Endothelial cell (in vitro differentiated cells): Measurements from ENCODE around the gene GPR39. TPM values are rescaled to one million over a fixed set of nuclear protein-coding genes. Genes with fewer than 3 reads are reported as not detected.
"Not testable (repeated sequence)": the region's sequence is repeated elsewhere in the genome, so short reads cannot be mapped to it uniquely, and the experiment has no call there.

Experiments
- DNase-seq: peaks from one replicate; pipeline ENCODE4 v3.0.0; 2021; ENCODE audit warnings: low spot score
- H3K27ac Mint-ChIP-seq: one replicate; pipeline ENCODE4 v1.8.0; 2021; ENCODE audit warnings: mixed read lengths, inconsistent platforms; ENCODE audit not compliant: unreplicated experiment
- H3K27me3 Mint-ChIP-seq: one replicate; pipeline ENCODE4 v1.8.0; 2021; ENCODE audit warnings: mild to moderate bottlenecking, moderate library complexity, mixed read lengths, inconsistent platforms; ENCODE audit not compliant: unreplicated experiment
- H3K36me3 Mint-ChIP-seq: one replicate; pipeline ENCODE4 v1.8.0; 2021; ENCODE audit warnings: mild to moderate bottlenecking, low read depth, mixed read lengths, inconsistent platforms; ENCODE audit not compliant: unreplicated experiment
- H3K4me1 Mint-ChIP-seq: one replicate; pipeline ENCODE4 v1.8.0; 2021; ENCODE audit warnings: mild to moderate bottlenecking, mixed read lengths, inconsistent platforms; ENCODE audit not compliant: unreplicated experiment
- H3K4me3 Mint-ChIP-seq: one replicate; pipeline ENCODE4 v1.8.0; 2021; ENCODE audit warnings: mild to moderate bottlenecking, mixed read lengths, inconsistent platforms; ENCODE audit not compliant: unreplicated experiment
- H3K9me3 Mint-ChIP-seq: one replicate; pipeline ENCODE4 v1.8.0; 2021; ENCODE audit warnings: mixed read lengths, inconsistent platforms; ENCODE audit not compliant: unreplicated experiment
- total RNA-seq: library from RNA; stranded (reverse); fragmentation: NEBNext Ultra II Directional; extraction: Animal tissue kit (Norgen Biotek cat#: 25700); gene quantifications from one replicate; pipeline ENCODE4 v1.2.1, GENCODE V29; 2021; ENCODE audit not compliant: unreplicated experiment
- TF ChIP-seq, protein P1 (sequence below): fragments of 200-600 bp; sonication (generic); IDR thresholded peaks from one replicate; pipeline ENCODE4 v1.5.0; 2021; ENCODE audit warnings: antibody characterized with exemption; ENCODE audit not compliant: unreplicated experiment

GPR39 gene
- total RNA-seq, 1 donor from 2014 or later = 0.62 TPM

DNA sequence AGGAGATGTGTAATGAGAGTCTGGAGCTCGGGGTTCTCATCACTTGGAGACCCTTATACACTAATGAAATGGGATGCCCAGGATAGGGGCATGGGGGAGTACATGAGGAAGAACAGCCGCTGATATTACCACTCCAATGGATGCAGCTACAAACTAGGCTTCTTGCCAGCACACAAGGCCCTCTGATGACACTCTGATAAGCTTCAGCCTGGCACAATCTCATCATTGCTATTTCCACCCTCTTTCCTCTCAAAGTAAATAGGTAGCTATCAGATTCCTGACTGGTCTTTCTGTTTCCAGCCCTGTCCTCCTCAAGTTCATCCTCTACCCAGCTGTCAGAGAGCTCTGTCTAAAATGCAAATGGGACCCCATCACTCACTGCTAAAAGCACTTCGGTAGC, 103.0 kb downstream of the GPR39 start:
- DNase-seq = no peak
- TF ChIP-seq, protein P1, sequence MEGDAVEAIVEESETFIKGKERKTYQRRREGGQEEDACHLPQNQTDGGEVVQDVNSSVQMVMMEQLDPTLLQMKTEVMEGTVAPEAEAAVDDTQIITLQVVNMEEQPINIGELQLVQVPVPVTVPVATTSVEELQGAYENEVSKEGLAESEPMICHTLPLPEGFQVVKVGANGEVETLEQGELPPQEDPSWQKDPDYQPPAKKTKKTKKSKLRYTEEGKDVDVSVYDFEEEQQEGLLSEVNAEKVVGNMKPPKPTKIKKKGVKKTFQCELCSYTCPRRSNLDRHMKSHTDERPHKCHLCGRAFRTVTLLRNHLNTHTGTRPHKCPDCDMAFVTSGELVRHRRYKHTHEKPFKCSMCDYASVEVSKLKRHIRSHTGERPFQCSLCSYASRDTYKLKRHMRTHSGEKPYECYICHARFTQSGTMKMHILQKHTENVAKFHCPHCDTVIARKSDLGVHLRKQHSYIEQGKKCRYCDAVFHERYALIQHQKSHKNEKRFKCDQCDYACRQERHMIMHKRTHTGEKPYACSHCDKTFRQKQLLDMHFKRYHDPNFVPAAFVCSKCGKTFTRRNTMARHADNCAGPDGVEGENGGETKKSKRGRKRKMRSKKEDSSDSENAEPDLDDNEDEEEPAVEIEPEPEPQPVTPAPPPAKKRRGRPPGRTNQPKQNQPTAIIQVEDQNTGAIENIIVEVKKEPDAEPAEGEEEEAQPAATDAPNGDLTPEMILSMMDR = no peak
- H3K4me1 Mint-ChIP-seq = no peaks in the 10 kb centered on the region
- H3K27me3 Mint-ChIP-seq = peaks cover 2% of the 10 kb centered on the region
- no peaks in the 10 kb centered on the region for H3K36me3 Mint-ChIP-seq
- H3K4me3 Mint-ChIP-seq = no peak overlapping the region
- no peaks in the 10 kb centered on the region for H3K9me3 Mint-ChIP-seq
- no peak overlapping the region for H3K27ac Mint-ChIP-seq

DNA sequence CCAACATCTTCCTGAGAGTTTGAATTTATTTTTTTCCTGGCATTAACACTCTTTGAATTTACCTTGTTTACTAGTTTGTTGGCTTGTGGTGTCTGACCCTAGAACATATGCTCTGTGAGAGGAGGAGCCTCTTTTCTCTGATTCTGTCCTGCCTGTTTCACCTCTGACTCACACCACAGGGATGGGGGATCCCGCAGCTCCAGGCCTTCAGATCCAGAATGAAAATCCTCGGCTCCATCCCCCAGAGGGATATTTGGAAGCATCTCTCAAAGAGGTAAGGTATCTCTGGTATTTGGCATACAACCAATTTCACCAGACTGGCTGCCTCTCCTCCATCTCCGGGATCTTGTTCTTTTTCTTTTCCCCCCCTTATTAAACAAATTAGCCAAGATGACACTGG, 104.7 kb downstream of the GPR39 start:
- Mint-ChIP-seq H3K4me1 (no peaks in the 10 kb centered on the region), H3K4me3 (no peak overlapping the region), H3K27ac (no peak overlapping the region), H3K27me3 (peaks cover 2% of the 10 kb centered on the region), H3K9me3 (no peaks in the 10 kb centered on the region), H3K36me3 (no peaks in the 10 kb centered on the region)
- DNase-seq = no peak
- TF ChIP-seq, protein P1 = no peak

DNA sequence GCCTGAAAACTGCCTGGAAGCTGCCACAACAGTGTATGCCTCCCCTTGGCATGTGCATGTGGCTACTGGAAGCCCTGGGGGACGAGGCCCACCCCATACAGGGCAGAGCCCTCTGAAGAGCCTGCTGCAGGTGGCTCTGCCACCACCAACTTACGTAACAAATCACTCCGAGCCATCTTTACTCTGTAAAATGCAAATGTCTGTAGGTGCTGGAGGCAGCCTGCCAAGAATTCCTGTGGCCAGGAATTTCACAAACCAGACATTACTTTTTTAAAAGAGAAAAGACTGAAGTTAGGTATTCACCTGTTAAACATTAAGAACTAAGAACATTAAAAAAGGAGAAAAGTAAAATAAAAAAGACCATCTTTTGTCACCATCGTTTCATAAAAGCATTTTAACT, 106.3 kb downstream of the GPR39 start:
- Mint-ChIP-seq H3K9me3 (no peaks in the 10 kb centered on the region), H3K36me3 (no peaks in the 10 kb centered on the region), H3K27ac (no peak overlapping the region), H3K4me3 (no peak overlapping the region), H3K27me3 (peaks cover 2% of the 10 kb centered on the region), H3K4me1 (no peaks in the 10 kb centered on the region)
- DNase-seq = no peak
- TF ChIP-seq, protein P1 = no peak

DNA sequence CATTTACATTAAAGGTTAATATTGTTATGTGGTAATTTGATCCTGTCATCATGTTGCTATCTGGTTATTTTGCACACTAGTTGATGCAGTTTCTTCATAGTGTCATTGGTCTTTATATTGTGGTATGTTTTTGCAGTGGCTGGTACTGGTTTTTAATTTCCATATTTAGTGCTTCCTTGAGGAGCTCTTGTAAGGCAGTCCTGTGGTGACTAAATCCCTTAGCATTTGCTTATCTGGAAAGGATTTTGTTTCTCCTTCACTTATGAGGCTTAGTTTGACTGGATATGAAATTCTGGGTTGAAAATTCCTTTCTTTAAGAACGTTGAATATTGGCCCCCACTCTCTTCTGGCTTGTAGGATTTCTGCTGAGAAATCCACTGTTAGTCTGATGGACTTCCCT, 120.5 kb downstream of the GPR39 start:
- H3K36me3 Mint-ChIP-seq, H3K9me3 Mint-ChIP-seq, H3K27me3 Mint-ChIP-seq, H3K27ac Mint-ChIP-seq, H3K4me3 Mint-ChIP-seq, DNase-seq, H3K4me1 Mint-ChIP-seq: not testable (repeated sequence)

DNA sequence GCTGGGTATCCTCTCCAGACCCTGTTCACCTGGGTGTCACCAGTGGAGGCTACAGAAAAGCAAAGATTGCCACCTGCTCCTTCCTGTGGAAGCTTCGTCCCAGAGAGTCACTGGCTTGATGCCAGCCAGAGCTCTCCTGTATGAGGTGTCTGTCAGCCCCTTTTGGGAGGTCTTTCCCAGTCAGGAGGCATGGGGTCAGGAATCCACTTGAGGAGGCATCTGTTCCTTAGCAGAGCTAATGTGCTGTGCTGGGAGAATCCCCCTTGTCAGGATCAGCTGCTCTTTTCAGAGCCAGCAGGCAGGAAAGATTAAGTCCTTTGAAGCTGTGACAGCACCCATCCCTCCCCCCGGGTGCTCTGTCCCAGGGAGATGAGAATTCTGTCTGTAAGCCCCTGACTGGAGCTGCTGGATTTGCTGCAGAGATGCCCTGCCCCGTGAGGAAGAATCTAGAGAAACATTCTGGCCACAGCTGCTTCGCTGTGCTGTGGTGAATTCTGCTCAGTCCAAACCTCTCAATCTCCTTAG, 121.8 kb downstream of the GPR39 start:
- Mint-ChIP-seq H3K27me3 (peaks cover 4% of the 10 kb centered on the region), H3K9me3 (peaks cover under 1% of the 10 kb centered on the region), H3K36me3 (peaks cover 7% of the 10 kb centered on the region), H3K27ac (no peak overlapping the region), H3K4me3 (no peak overlapping the region), H3K4me1 (no peaks in the 10 kb centered on the region)
- DNase-seq = no peak
- TF ChIP-seq, protein P1 = no peak

DNA sequence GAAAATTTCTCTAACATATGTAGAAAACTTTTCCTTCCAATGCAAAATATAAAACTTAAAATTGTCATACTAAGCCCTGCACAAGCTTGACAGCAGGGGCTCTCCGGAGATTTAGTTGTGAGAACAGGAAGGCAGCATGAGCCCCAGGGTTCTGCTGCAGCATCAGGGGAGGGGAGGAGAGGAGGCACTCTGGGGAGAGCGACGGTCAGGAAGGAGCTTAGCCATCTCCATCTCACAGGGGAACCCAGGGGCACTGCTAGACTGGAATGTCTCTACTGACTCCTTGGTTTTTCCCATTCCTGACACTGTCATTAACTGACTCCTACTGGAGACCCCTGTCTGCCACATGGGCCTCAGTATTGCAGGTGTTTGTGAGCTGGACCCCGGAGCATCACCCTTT, 123.6 kb downstream of the GPR39 start:
- H3K27ac Mint-ChIP-seq = no peak overlapping the region
- TF ChIP-seq, protein P1 = no peak
- H3K9me3 Mint-ChIP-seq = peaks cover 8% of the 10 kb centered on the region
- H3K27me3 Mint-ChIP-seq = peaks cover 4% of the 10 kb centered on the region
- no peak overlapping the region for H3K4me3 Mint-ChIP-seq
- no peaks in the 10 kb centered on the region for H3K4me1 Mint-ChIP-seq
- H3K36me3 Mint-ChIP-seq = peaks cover 13% of the 10 kb centered on the region
- no peak for DNase-seq
